ENCODE measurements around the gene SNX30.

SNX30 gene

DNA sequence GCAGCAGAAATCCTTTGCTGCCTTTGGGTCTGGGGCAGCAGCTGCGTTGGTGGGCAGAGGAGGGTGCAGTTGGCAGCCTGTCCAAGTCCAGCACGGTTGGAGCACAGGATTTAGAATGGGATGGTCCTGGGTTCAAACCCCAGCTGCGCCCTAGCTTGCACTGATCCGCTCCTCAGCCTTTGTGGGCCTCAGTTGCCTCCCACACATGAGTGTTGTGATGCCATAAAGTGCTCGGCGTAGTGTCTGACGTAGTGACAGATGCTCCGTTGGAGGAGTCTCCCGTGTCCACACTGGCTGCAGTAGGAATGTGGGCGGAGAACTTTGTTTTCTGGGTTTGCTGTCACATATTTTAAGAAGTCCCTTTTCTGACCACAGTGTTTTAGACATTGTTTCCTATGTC lies 104.1 kb downstream of the SNX30 start:
- no peak overlapping the region for H3K9ac ChIP-seq (ENCODE audit: low read length)
- H3K4me3 ChIP-seq (ENCODE audit: low read depth, low read length, poor library complexity, severe bottlenecking), result no peak overlapping the region
- TF ChIP-seq, protein P1, sequence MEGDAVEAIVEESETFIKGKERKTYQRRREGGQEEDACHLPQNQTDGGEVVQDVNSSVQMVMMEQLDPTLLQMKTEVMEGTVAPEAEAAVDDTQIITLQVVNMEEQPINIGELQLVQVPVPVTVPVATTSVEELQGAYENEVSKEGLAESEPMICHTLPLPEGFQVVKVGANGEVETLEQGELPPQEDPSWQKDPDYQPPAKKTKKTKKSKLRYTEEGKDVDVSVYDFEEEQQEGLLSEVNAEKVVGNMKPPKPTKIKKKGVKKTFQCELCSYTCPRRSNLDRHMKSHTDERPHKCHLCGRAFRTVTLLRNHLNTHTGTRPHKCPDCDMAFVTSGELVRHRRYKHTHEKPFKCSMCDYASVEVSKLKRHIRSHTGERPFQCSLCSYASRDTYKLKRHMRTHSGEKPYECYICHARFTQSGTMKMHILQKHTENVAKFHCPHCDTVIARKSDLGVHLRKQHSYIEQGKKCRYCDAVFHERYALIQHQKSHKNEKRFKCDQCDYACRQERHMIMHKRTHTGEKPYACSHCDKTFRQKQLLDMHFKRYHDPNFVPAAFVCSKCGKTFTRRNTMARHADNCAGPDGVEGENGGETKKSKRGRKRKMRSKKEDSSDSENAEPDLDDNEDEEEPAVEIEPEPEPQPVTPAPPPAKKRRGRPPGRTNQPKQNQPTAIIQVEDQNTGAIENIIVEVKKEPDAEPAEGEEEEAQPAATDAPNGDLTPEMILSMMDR (IDR thresholded peaks at IDR 0.05; ENCODE audit: low read length), result no peak
- no peak for TF ChIP-seq EZH2 (IDR thresholded peaks at IDR 0.05; ENCODE audit: borderline replicate concordance, low read length)
- H3K36me3 ChIP-seq (ENCODE audit: insufficient read depth, low read length), result peaks cover 29% of the 10 kb centered on the region
- no peaks in the 10 kb centered on the region for H3K79me2 ChIP-seq (ENCODE audit: insufficient read depth, low read length)
- no peaks in the 10 kb centered on the region for H3K27me3 ChIP-seq (ENCODE audit: insufficient read depth, low read length)
- H3K9me3 ChIP-seq (ENCODE audit: low read length), result no peaks in the 10 kb centered on the region
- peaks cover 17% of the 10 kb centered on the region for H3K4me1 ChIP-seq (ENCODE audit: insufficient read depth, low read length, severe bottlenecking)
- no peaks in the 10 kb centered on the region for H4K20me1 ChIP-seq (ENCODE audit: insufficient read depth, low read length)
- no peak overlapping the region for H3K4me2 ChIP-seq (ENCODE audit: low read length)
- H3K9me2 ChIP-seq (ENCODE audit: low read depth, low read length), result no peaks in the 10 kb centered on the region
- no peak overlapping the region for H2AFZ ChIP-seq (ENCODE audit: low read length)
- no peaks in the 10 kb centered on the region for H3F3A ChIP-seq (ENCODE audit: insufficient read depth, low read length)
- H3K27ac ChIP-seq (ENCODE audit: low read depth, low read length, poor library complexity, severe bottlenecking), result no peak overlapping the region

DNA sequence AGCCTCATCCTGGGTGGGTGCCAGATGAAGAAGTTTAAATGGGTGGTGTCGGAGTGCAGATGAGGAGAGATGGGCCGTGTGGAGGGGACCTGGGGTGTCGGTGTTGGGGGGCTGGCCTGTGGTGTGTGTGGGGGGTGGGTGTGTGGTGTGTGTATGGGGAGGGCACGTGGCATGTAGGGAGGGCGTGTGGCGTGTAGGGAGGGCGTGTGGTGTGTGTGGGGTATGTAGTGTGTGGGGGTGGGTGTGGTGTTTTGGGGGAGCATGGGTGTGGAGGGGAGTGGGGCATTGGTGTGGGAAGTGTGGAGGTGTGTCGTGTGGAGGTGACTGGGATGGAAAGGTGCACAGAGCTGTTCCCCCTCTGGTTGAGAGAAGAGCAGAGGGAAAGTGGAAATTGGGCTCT lies 105.6 kb downstream of the SNX30 start:
- Histone ChIP-seq H4K20me1 (ENCODE audit: insufficient read depth, low read length) (no peaks in the 10 kb centered on the region), H3K27ac (ENCODE audit: low read depth, low read length, poor library complexity, severe bottlenecking) (no peak overlapping the region)

DNA sequence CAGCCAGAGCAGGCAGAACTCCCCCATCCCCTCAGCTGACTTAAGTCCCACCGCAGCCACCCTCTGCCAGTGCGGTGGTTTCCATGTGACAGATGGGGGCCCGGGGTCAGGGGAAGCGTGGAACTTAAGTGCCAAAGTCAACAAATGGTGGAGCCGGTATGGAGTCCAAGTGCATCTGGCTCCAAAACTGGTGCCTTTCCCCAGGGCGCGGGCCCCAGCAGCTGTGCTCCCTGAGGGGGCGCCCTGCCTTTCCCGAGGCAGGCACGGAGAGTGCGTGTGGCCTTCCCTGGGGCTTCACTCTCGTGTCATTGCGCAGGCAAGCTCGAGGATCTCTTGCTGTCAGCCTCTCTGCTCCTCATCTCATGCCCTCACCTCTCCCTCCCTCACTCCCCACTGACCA lies 106.3 kb downstream of the SNX30 start:
- Histone ChIP-seq H4K20me1 (ENCODE audit: insufficient read depth, low read length) (no peaks in the 10 kb centered on the region), H3K79me2 (ENCODE audit: insufficient read depth, low read length) (no peaks in the 10 kb centered on the region), H3K9me3 (ENCODE audit: low read length) (no peaks in the 10 kb centered on the region), H3K27me3 (ENCODE audit: insufficient read depth, low read length) (no peaks in the 10 kb centered on the region), H3K4me3 (ENCODE audit: low read depth, low read length, poor library complexity, severe bottlenecking) (no peak overlapping the region), H3K27ac (ENCODE audit: low read depth, low read length, poor library complexity, severe bottlenecking) (no peak overlapping the region), H3F3A (ENCODE audit: insufficient read depth, low read length) (no peaks in the 10 kb centered on the region), H3K4me1 (ENCODE audit: insufficient read depth, low read length, severe bottlenecking) (peaks cover 30% of the 10 kb centered on the region), H3K4me2 (ENCODE audit: low read length) (no peak overlapping the region), H3K9me2 (ENCODE audit: low read depth, low read length) (no peaks in the 10 kb centered on the region), H3K36me3 (ENCODE audit: insufficient read depth, low read length) (peaks cover 21% of the 10 kb centered on the region; the same call in 1 of the 2 replicates), H2AFZ (ENCODE audit: low read length) (no peak overlapping the region), H3K9ac (ENCODE audit: low read length) (no peak overlapping the region)
- TF ChIP-seq, protein P1 (IDR thresholded peaks at IDR 0.05; ENCODE audit: low read length), result no peak
- TF ChIP-seq EZH2 (IDR thresholded peaks at IDR 0.05; ENCODE audit: borderline replicate concordance, low read length), result no peak

More for the DNA sequence above, 105.6 kb downstream of the SNX30 start:
- H2AFZ ChIP-seq (ENCODE audit: low read length), result no peak overlapping the region
- no peaks in the 10 kb centered on the region for H3K9me2 ChIP-seq (ENCODE audit: low read depth, low read length)
- H3K9me3 ChIP-seq (ENCODE audit: low read length), result no peaks in the 10 kb centered on the region
- peaks cover 27% of the 10 kb centered on the region for H3K36me3 ChIP-seq (ENCODE audit: insufficient read depth, low read length)
- no peaks in the 10 kb centered on the region for H3K79me2 ChIP-seq (ENCODE audit: insufficient read depth, low read length)
- no peak overlapping the region for H3K9ac ChIP-seq (ENCODE audit: low read length)
- H3K4me2 ChIP-seq (ENCODE audit: low read length), result no peak overlapping the region
- TF ChIP-seq EZH2 (IDR thresholded peaks at IDR 0.05; ENCODE audit: borderline replicate concordance, low read length), result no peak
- TF ChIP-seq, protein P1 (IDR thresholded peaks at IDR 0.05; ENCODE audit: low read length), result no peak
- no peaks in the 10 kb centered on the region for H3K27me3 ChIP-seq (ENCODE audit: insufficient read depth, low read length)
- no peak overlapping the region for H3K4me3 ChIP-seq (ENCODE audit: low read depth, low read length, poor library complexity, severe bottlenecking)
- H3K4me1 ChIP-seq (ENCODE audit: insufficient read depth, low read length, severe bottlenecking), result peaks cover 24% of the 10 kb centered on the region
- H3F3A ChIP-seq (ENCODE audit: insufficient read depth, low read length), result no peaks in the 10 kb centered on the region
